ENCODE data around the gene NR3C2.

Gene NR3C2

GRCh38 chr4:148441986-148442831 lies at the start of gene NR3C2:
NR3C2 (minus strand) TSS chr4:148442414.
- DNase-seq, result peak; percentile 98

- no peak for DNase-seq
Measured at GRCh38 chr4:148487181-148487580, 45.0 kb upstream of the NR3C2 start.

- no peak for DNase-seq
Measured at GRCh38 chr4:148481636-148482035, 39.4 kb upstream of the NR3C2 start.

- DNase-seq, result no peak
Measured at GRCh38 chr4:148477276-148477675, 35.1 kb upstream of the NR3C2 start.

GRCh38 chr4:148469938-148470337 lies 27.7 kb upstream of the NR3C2 start:
- DNase-seq, result no peak

GRCh38 chr4:148454835-148455234 lies 12.6 kb upstream of the NR3C2 start:
- DNase-seq, result no peak

GRCh38 chr4:148453833-148454232 lies 11.6 kb upstream of the NR3C2 start:
- DNase-seq, result no peak

GRCh38 chr4:148452970-148453369 lies 10.8 kb upstream of the NR3C2 start:
- DNase-seq, result no peak

GRCh38 chr4:148449921-148450320 lies 7.7 kb upstream of the NR3C2 start:
- DNase-seq, result no peak

GRCh38 chr4:148448141-148448540 lies 5.9 kb upstream of the NR3C2 start:
- DNase-seq, result no peak

GRCh38 chr4:148447681-148448080 lies 5.5 kb upstream of the NR3C2 start:
- DNase-seq, result peak; percentile 22

- DNase-seq, result no peak
Measured at GRCh38 chr4:148445860-148446330, 3.7 kb upstream of the NR3C2 start.

- DNase-seq, result peak; percentile 56
Measured at GRCh38 chr4:148445071-148445859, 3.1 kb upstream of the NR3C2 start.

- DNase-seq, result peak; percentile 39
Measured at GRCh38 chr4:148444296-148445070, 2.3 kb upstream of the NR3C2 start.

- DNase-seq, result peak; percentile 27
Measured at GRCh38 chr4:148443512-148444295, 1.5 kb upstream of the NR3C2 start.

- no peak for DNase-seq
Measured at GRCh38 chr4:148442832-148443511, 758 bp upstream of the NR3C2 start.

- DNase-seq, result no peak
Measured at GRCh38 chr4:148441624-148441985, 609 bp downstream of the NR3C2 start.

GRCh38 chr4:148438047-148438446 lies 4.2 kb downstream of the NR3C2 start:
- DNase-seq, result no peak

- DNase-seq, result no peak
Measured at GRCh38 chr4:148437439-148437838, 4.8 kb downstream of the NR3C2 start.

- no peak for DNase-seq
Measured at GRCh38 chr4:148436512-148436911, 5.7 kb downstream of the NR3C2 start.

GRCh38 chr4:148435654-148436406 lies 6.4 kb downstream of the NR3C2 start:
- no peak for DNase-seq

Data from stimulated activated CD4-positive, alpha-beta T cell treated with anti-CD3 and anti-CD28 coated beads, Interleukin-4, amount 100 ng/mL, for 24 hours (primary cell).